HEK293 (cell line): ENCODE measurements around the gene TTLL1.

Source experiments
- CTCF ChIA-PET: fragments of 350-600 bp; formaldehyde crosslinking; extraction: SDS; loops from one replicate; lab custom pipeline; 2021; ENCODE audit warnings: antibody characterized with exemption; lab: Yijun Ruan, JAX
- POLR2A ChIA-PET: fragments of 300-600 bp; formaldehyde crosslinking; extraction: SDS; loops from one replicate; lab custom pipeline; 2020; ENCODE audit warnings: antibody characterized with exemption, inconsistent platforms; lab: Yijun Ruan, JAX
- H3K27ac ChIP-seq: fragments of 200-500 bp; sonication (Bioruptor generic); 2 replicates; pipeline ENCODE4 v1.5.1; 2014; ENCODE audit warnings: low read depth, low read length, control low read depth, inconsistent platforms; ENCODE audit errors: extremely low read depth
- H3K36me3 ChIP-seq, 2 experiments: fragments of 200-500 bp in 1 of 2; sonication (Bioruptor generic) in 1 of 2; 1 replicate in 1 of 2; 2 replicates in 1 of 2; pipeline ENCODE4 v1.5.1; 2014 to 2017; ENCODE audit warnings: inconsistent platforms in 2 of 2, low read length in 2 of 2; ENCODE audit not compliant: control insufficient read depth in 2 of 2, insufficient read depth in 1 of 2
- H3K4me1 ChIP-seq: fragments of 200-500 bp; sonication (Bioruptor generic); 2 replicates; pipeline ENCODE4 v1.5.1; 2014; ENCODE audit warnings: mild to moderate bottlenecking, low read length, inconsistent platforms; ENCODE audit not compliant: control insufficient read depth, insufficient read depth
- H3K4me3 ChIP-seq: 2 replicates; pipeline ENCODE4 v1.5.1; 2011; ENCODE audit warnings: low read depth, mild to moderate bottlenecking, control low read depth, low read length, moderate library complexity
- H3K9me3 ChIP-seq: fragments of 200-500 bp; sonication (Bioruptor generic); 2 replicates; pipeline ENCODE4 v1.5.1; 2014; ENCODE audit warnings: low read depth, low read length, inconsistent platforms; ENCODE audit not compliant: control insufficient read depth, insufficient read depth
- ELK4 ChIP-seq: IDR thresholded peaks from 2 replicates; pipeline ENCODE4 v1.6.1; 2011; ENCODE audit warnings: mild to moderate bottlenecking, low read depth, low read length, borderline replicate concordance
- KLF1 ChIP-seq: fragments of 450-650 bp; formaldehyde crosslinking; IDR thresholded peaks from 2 replicates; pipeline ENCODE4 v1.5.1; 2016; ENCODE audit warnings: missing biosample characterization, missing genetic modification characterization
- KLF10 ChIP-seq: fragments of 450-650 bp; IDR thresholded peaks from 2 replicates; pipeline ENCODE4 v1.5.1; 2018; ENCODE audit warnings: missing biosample characterization, mild to moderate bottlenecking, missing genetic modification characterization
- KLF9 ChIP-seq: fragments of 450-650 bp; formaldehyde crosslinking; IDR thresholded peaks from 2 replicates; pipeline ENCODE4 v1.5.1; 2016; ENCODE audit warnings: missing biosample characterization, missing genetic modification characterization, low read depth
- PATZ1 ChIP-seq: fragments of 450-650 bp; formaldehyde crosslinking; IDR thresholded peaks from 2 replicates; pipeline ENCODE4 v1.5.1; 2016; ENCODE audit warnings: missing biosample characterization, missing genetic modification characterization
- PBX3 ChIP-seq: sonication (generic); formaldehyde crosslinking; IDR thresholded peaks from 2 replicates; pipeline ENCODE4 v1.8.1; 2022; ENCODE audit warnings: mild to moderate bottlenecking, moderate library complexity, missing genetic modification reagents
- SETDB1 ChIP-seq: IDR thresholded peaks from one replicate; pipeline ENCODE4 v1.6.1; 2017; ENCODE audit warnings: mild to moderate bottlenecking, low read length, moderate library complexity, mixed read lengths; ENCODE audit not compliant: insufficient read length
- ZBTB10 ChIP-seq: fragments of 450-650 bp; formaldehyde crosslinking; IDR thresholded peaks from 2 replicates; pipeline ENCODE4 v1.5.1; 2016; ENCODE audit warnings: missing biosample characterization, missing genetic modification characterization
- ZNF112 ChIP-seq: fragments of 450-650 bp; formaldehyde crosslinking; IDR thresholded peaks from 2 replicates; pipeline ENCODE4 v1.5.0; 2017; ENCODE audit warnings: missing biosample characterization, missing genetic modification characterization
- ZNF169 ChIP-seq: fragments of 450-650 bp; formaldehyde crosslinking; IDR thresholded peaks from 2 replicates; pipeline ENCODE4 v1.5.1; 2016; ENCODE audit warnings: missing biosample characterization, missing genetic modification characterization
- ZNF174 ChIP-seq: fragments of 450-650 bp; formaldehyde crosslinking; IDR thresholded peaks from 2 replicates; pipeline ENCODE4 v1.5.0; 2017; ENCODE audit warnings: missing biosample characterization, mild to moderate bottlenecking, missing genetic modification characterization
- ZNF214 ChIP-seq: fragments of 450-650 bp; formaldehyde crosslinking; IDR thresholded peaks from 2 replicates; pipeline ENCODE4 v1.5.1; 2017; ENCODE audit warnings: missing biosample characterization, mild to moderate bottlenecking, missing genetic modification characterization, borderline replicate concordance
- ZNF239 ChIP-seq: fragments of 450-650 bp; formaldehyde crosslinking; IDR thresholded peaks from 2 replicates; pipeline ENCODE4 v1.5.1; 2016; ENCODE audit warnings: missing biosample characterization, missing genetic modification characterization
- ZNF292 ChIP-seq: fragments of 450-650 bp; formaldehyde crosslinking; IDR thresholded peaks from 2 replicates; pipeline ENCODE4 v1.5.1; 2016; ENCODE audit warnings: low read depth, missing biosample characterization, missing genetic modification characterization, borderline replicate concordance
- ZNF324 ChIP-seq: fragments of 450-650 bp; formaldehyde crosslinking; IDR thresholded peaks from 2 replicates; pipeline ENCODE4 v1.5.1; 2016; ENCODE audit warnings: missing biosample characterization, missing genetic modification characterization
- ZNF398 ChIP-seq: fragments of 450-650 bp; formaldehyde crosslinking; IDR thresholded peaks from 2 replicates; pipeline ENCODE4 v1.5.1; 2017; ENCODE audit warnings: missing biosample characterization, missing genetic modification characterization
- ZNF513 ChIP-seq: fragments of 450-650 bp; IDR thresholded peaks from 2 replicates; pipeline ENCODE4 v1.5.1; 2018; ENCODE audit warnings: missing biosample characterization, missing genetic modification characterization
- ZNF558 ChIP-seq: fragments of 450-650 bp; formaldehyde crosslinking; IDR thresholded peaks from 2 replicates; pipeline ENCODE4 v1.5.1; 2016; ENCODE audit warnings: missing biosample characterization, missing genetic modification characterization
- ZNF560 ChIP-seq: fragments of 450-650 bp; formaldehyde crosslinking; IDR thresholded peaks from 2 replicates; pipeline ENCODE4 v1.5.1; 2017; ENCODE audit warnings: missing biosample characterization, missing genetic modification characterization, borderline replicate concordance
- ZNF660 ChIP-seq: fragments of 450-650 bp; IDR thresholded peaks from 2 replicates; pipeline ENCODE4 v1.5.1; 2018; ENCODE audit warnings: missing biosample characterization, mild to moderate bottlenecking, missing genetic modification characterization
- ZNF701 ChIP-seq: fragments of 450-650 bp; formaldehyde crosslinking; IDR thresholded peaks from 2 replicates; pipeline ENCODE4 v1.5.1; 2016; ENCODE audit warnings: missing biosample characterization, missing genetic modification characterization
- ZNF747 ChIP-seq: fragments of 450-650 bp; formaldehyde crosslinking; IDR thresholded peaks from 2 replicates; pipeline ENCODE4 v1.5.1; 2016; ENCODE audit warnings: missing biosample characterization, missing genetic modification characterization
- ZNF777 ChIP-seq: fragments of 450-650 bp; formaldehyde crosslinking; IDR thresholded peaks from 2 replicates; pipeline ENCODE4 v1.5.1; 2017; ENCODE audit warnings: missing biosample characterization, missing genetic modification characterization, borderline replicate concordance
- ZNF830 ChIP-seq: fragments of 450-650 bp; IDR thresholded peaks from 2 replicates; pipeline ENCODE4 v1.5.0; 2018; ENCODE audit warnings: missing biosample characterization, missing genetic modification characterization, low read depth, mild to moderate bottlenecking, moderate library complexity
- ZSCAN16 ChIP-seq: fragments of 450-650 bp; formaldehyde crosslinking; IDR thresholded peaks from 2 replicates; pipeline ENCODE4 v1.5.1; 2016; ENCODE audit warnings: missing biosample characterization, missing genetic modification characterization
- ZSCAN30 ChIP-seq: fragments of 450-650 bp; IDR thresholded peaks from 2 replicates; pipeline ENCODE4 v1.5.1; 2018; ENCODE audit warnings: missing biosample characterization, mild to moderate bottlenecking, missing genetic modification characterization, moderate library complexity

Gene TTLL1

GRCh38 chr22:43109921-43110443 lies 20.8 kb upstream of the TTLL1 start:
- H3K4me1 ChIP-seq, result peaks cover 3% of the 10 kb centered on the region; the same call in 1 of the 2 replicates
- H3K9me3 ChIP-seq, result no peaks in the 10 kb centered on the region
- TF ChIP-seq KLF9 (peak; percentile 79), KLF1 (no peak), ZNF777 (peak; percentile 66; the same call in 1 of the 2 replicates), ELK4 (no peak), PATZ1 (peak; percentile 12; the same call in 1 of the 2 replicates), SETDB1 (no peak), KLF10 (tag by site-specific recombination) (peak; percentile 73), ZNF830 (tag by site-specific recombination) (no peak), ZBTB10 (tag by site-specific recombination) (peak; percentile 29; the same call in 1 of the 2 replicates), ZNF174 (no peak), ZNF169 (tag by site-specific recombination) (peak; percentile 21; the same call in 1 of the 2 replicates), ZNF558 (0 out of 2 replicates have a peak, but pooled peaks have one; percentile 13), ZNF747 (no peak)
- no peak overlapping the region for H3K27ac ChIP-seq
- POLR2A ChIA-PET, result interaction anchor here (1.1 kb wide), 1 partner anchor 10 kb away, joined by 4 read pairs; no protein-coding TSS in a partner anchor
- H3K4me3 ChIP-seq, result peak overlapping the region; percentile 46
- CTCF ChIA-PET, result interaction anchor here (0.7 to 1.0 kb wide), 2 partner anchors 9 to 35 kb away, joined by 3 read pairs; no protein-coding TSS in a partner anchor
- H3K36me3 ChIP-seq, result no peaks in the 10 kb centered on the region

GRCh38 chr22:43109511-43109910 lies 20.3 kb upstream of the TTLL1 start:
- CTCF ChIA-PET, result interaction anchor here (1.0 kb wide), 1 partner anchor 35 kb away, joined by 3 read pairs; no protein-coding TSS in a partner anchor
- POLR2A ChIA-PET, result no interaction called here
- TF ChIP-seq ZNF701 (tag by site-specific recombination) (no peak), ZNF239 (tag by site-specific recombination) (no peak), ZSCAN30 (no peak), ZNF214 (no peak), ZNF660 (tag by site-specific recombination) (no peak), ZNF398 (tag by site-specific recombination) (no peak), ZSCAN16 (tag by site-specific recombination) (no peak), PBX3 (no peak), ZNF324 (no peak), ZNF292 (tag by site-specific recombination) (no peak), ZNF513 (tag by site-specific recombination) (no peak), ZNF112 (tag by site-specific recombination) (no peak), ZNF560 (tag by site-specific recombination) (no peak)

More at GRCh38 chr22:43109511-43109910, 20.3 kb upstream of the TTLL1 start:
- Histone ChIP-seq H3K9me3 (no peaks in the 10 kb centered on the region), H3K27ac (no peak overlapping the region), H3K36me3 (no peaks in the 10 kb centered on the region), H3K4me1 (peaks cover 3% of the 10 kb centered on the region; the same call in 1 of the 2 replicates), H3K4me3 (no peak overlapping the region)
